Sigmoid colon (tissue), 7 donors: ENCODE measurements around the gene TMEM61. TPM values are rescaled to one million over a fixed set of nuclear protein-coding genes. Genes with fewer than 3 reads are reported as not detected.

ENCODE experiments used
- DNase-seq: peaks from one replicate; pipeline ENCODE4 v3.0.0-alpha.2; 2019
- H3K27ac ChIP-seq, 4 donors: fragments of 200-600 bp; sonication (generic); one replicate each; pipeline ENCODE4 v1.5.1; 2016 to 2019; ENCODE audit warnings: mild to moderate bottlenecking in 1 of 4
- H3K27me3 ChIP-seq, 3 donors: fragments of 200-600 bp; sonication (generic); one replicate each; pipeline ENCODE4 v1.5.1; 2019; ENCODE audit warnings: mild to moderate bottlenecking in 1 of 3
- H3K36me3 ChIP-seq, 4 donors: fragments of 200-600 bp; sonication (generic); one replicate each; pipeline ENCODE4 v1.5.1; 2016 to 2019
- H3K4me1 ChIP-seq, 4 donors: fragments of 200-600 bp; sonication (generic); one replicate each; pipeline ENCODE4 v1.5.1; 2017 to 2019
- H3K4me3 ChIP-seq, 4 donors: fragments of 200-600 bp; sonication (generic); one replicate each; pipeline ENCODE4 v1.5.1; 2017 to 2019; ENCODE audit warnings: mild to moderate bottlenecking in 2 of 4, moderate library complexity in 1 of 4
- H3K9me3 ChIP-seq, 4 donors: fragments of 200-600 bp in 3 of 4; sonication (generic) in 3 of 4; one replicate each; pipeline versions ENCODE4 v1.5.1 to v1.6.1; 2013 to 2019
- EP300 ChIP-seq, 4 donors: sonication (generic); formaldehyde crosslinking; IDR thresholded peaks; one replicate each; pipeline ENCODE4 v1.6.1; 2017; ENCODE audit warnings: antibody characterized with exemption in 4 of 4
- POLR2A ChIP-seq, 2 donors: fragments of 450-650 bp; IDR thresholded peaks; one replicate each; pipeline ENCODE4 v1.6.1; 2016; ENCODE audit warnings: antibody characterized with exemption in 2 of 2, mild to moderate bottlenecking in 2 of 2, moderate library complexity in 2 of 2
- POLR2AphosphoS5 ChIP-seq, 4 donors: sonication (generic); formaldehyde crosslinking; IDR thresholded peaks; one replicate each; pipeline ENCODE4 v1.6.1; 2017; ENCODE audit warnings: antibody characterized with exemption in 4 of 4
- WGBS, 2 donors: extraction: QIAGEN DNeasy Blood & Tissue Kit; methylation state at CpG; one replicate each; pipeline ENCODE4 v1.1.7; 2013; 5-methylcytosine and 5-hydroxymethylcytosine counted together
- intact Hi-C: fragments of 100-400 bp; cut with DNase I; formaldehyde crosslinking; loops from one replicate; pipeline ENCODE4 v1.15.1; 2023
- polyA plus RNA-seq, 3 donors: library from polyadenylated mRNA; stranded (reverse); fragments of 200-250 nt; gene quantifications; one replicate each; pipeline ENCODE4 v1.2.3, GENCODE V29; 2013
- total RNA-seq, 4 donors: library from RNA; depleted of rRNA; stranded (reverse); fragments of >200 nt; gene quantifications; one replicate each; pipeline ENCODE4 v1.1.0, GENCODE V29; 2016
- TF ChIP-seq, protein P1 (sequence below), 4 experiments: fragments of 450-650 bp in 3 of 4; fragments of 200-600 bp in 1 of 4; IDR thresholded peaks; one replicate each; pipeline ENCODE4 v1.5.1; 2016 to 2019; ENCODE audit warnings: antibody characterized with exemption in 4 of 4, mild to moderate bottlenecking in 3 of 4, moderate library complexity in 2 of 4
- donor health status: healthy with polysubstance abuse.
- donor health status: Bipolar disorder and iron deficiency.
- donor health status: healthy.

TMEM61 gene
- total and polyA plus RNA-seq, 7 donors = 0.41 to 15.3 (median 12.6) TPM; not detected in 2

DNA sequence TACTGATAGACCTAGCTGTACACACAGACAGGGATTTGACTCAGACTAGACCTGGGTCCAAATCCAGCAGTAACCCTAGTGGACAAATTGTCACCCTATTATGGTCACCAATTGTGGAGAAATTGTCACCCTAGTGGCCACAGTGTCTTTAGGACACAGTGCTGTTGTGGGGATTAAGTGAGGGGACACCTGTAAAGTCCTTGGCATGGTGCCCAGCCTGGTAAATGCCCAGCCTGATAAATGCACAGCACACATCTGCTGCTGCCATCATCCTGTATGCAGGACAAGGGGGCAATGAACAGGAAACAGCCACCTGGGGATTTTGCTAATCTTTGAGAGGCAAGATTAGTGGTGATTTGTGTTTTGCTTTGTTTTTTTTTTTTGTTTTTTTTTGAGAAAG lies 2.3 kb downstream of the TMEM61 start:
- TF ChIP-seq, protein P1, sequence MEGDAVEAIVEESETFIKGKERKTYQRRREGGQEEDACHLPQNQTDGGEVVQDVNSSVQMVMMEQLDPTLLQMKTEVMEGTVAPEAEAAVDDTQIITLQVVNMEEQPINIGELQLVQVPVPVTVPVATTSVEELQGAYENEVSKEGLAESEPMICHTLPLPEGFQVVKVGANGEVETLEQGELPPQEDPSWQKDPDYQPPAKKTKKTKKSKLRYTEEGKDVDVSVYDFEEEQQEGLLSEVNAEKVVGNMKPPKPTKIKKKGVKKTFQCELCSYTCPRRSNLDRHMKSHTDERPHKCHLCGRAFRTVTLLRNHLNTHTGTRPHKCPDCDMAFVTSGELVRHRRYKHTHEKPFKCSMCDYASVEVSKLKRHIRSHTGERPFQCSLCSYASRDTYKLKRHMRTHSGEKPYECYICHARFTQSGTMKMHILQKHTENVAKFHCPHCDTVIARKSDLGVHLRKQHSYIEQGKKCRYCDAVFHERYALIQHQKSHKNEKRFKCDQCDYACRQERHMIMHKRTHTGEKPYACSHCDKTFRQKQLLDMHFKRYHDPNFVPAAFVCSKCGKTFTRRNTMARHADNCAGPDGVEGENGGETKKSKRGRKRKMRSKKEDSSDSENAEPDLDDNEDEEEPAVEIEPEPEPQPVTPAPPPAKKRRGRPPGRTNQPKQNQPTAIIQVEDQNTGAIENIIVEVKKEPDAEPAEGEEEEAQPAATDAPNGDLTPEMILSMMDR (IDR thresholded peaks at IDR 0.05) = no peak
- TF ChIP-seq POLR2A (IDR thresholded peaks at IDR 0.05) (no peak), POLR2AphosphoS5 (IDR thresholded peaks at IDR 0.05) (no peak), EP300 (IDR thresholded peaks at IDR 0.05) (no peak)
- no peak for DNase-seq

DNA sequence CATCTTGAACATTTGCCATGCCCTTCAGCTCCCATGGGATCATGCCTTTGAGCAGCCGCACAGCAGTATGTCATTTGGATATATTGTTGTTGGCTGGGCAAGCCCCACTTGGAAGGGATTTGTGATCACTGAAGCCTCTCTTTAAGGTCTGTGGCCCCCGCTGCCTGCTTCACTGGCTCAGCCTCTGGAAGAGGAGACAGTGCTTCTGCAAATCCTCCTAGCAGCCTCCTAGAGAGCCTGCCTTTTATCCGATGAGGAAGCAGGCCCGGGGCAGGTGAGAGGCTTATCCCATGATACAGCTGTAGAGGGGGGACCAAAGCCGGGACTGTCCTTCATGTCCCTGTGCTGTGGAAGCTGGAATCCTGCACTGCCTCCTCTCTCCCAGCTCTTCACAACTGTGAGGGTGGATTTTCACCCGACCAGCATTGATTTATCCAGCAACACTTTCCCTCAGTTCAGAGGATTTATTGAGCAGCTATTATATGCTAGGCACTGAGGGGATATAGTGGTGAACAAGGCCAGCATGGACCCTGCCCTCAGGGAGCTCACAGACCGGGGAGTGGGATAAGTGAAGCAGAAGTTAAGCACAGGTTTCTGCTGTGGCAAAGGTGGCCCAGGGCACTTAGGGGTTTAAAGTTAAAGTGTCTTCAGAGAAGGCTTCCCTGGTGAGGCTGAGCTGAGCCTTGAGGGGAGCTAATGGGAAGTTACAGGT lies 3.9 kb downstream of the TMEM61 start:
- peaks cover 0 to 43% (median 23%) of the 10 kb centered on the region in 3 donors for H3K27me3 ChIP-seq
- WGBS, 2 donors = 65 to 74% methylated on average over 7 of the region's 7 CpGs
- no peak overlapping the region for H3K27ac ChIP-seq
- no peak overlapping the region for H3K4me3 ChIP-seq
- TF ChIP-seq EP300 (IDR thresholded peaks at IDR 0.05) (no peak), POLR2A (IDR thresholded peaks at IDR 0.05) (no peak), POLR2AphosphoS5 (IDR thresholded peaks at IDR 0.05) (no peak)
- TF ChIP-seq, protein P1 (IDR thresholded peaks at IDR 0.05) = no peak
- no peaks in the 10 kb centered on the region for H3K9me3 ChIP-seq
- intact Hi-C loops = no loop called here
- H3K4me1 ChIP-seq = peaks cover 0 to 26% (median 20%) of the 10 kb centered on the region in 4 donors
- no peaks in the 10 kb centered on the region for H3K36me3 ChIP-seq
- DNase-seq = no peak

More for the DNA sequence above, 2.3 kb downstream of the TMEM61 start:
- no peak overlapping the region for H3K4me3 ChIP-seq
- H3K27me3 ChIP-seq = peaks cover 0 to 53% (median 26%) of the 10 kb centered on the region in 3 donors
- intact Hi-C loops = no loop called here
- no peaks in the 10 kb centered on the region for H3K36me3 ChIP-seq
- peaks cover 0 to 16% (median 11%) of the 10 kb centered on the region in 4 donors for H3K4me1 ChIP-seq
- H3K9me3 ChIP-seq = no peaks in the 10 kb centered on the region
- H3K27ac ChIP-seq = no peak overlapping the region

DNA sequence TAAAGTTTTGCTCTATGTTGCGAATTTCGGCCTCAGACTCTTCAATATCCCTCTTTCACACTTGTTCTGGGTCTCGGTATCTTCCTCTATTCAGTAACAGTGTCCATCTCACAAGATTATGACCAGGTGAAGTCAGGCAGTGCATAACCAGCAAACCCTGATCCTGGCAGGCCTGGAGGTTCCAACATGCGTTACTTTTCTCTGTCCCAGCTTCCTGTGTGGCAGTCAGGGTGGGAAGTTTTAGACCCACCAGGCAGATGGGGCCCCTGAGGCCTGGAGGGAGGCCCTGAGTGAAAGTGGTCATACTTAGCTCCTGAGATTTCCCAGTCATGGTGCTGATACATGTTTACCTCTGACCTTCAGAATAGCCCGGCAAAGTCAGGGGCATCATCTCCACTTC lies 5.1 kb downstream of the TMEM61 start:
- no peak for DNase-seq
- intact Hi-C loops = no loop called here
- H3K27ac ChIP-seq = no peak overlapping the region
- H3K4me3 ChIP-seq = no peak overlapping the region
- TF ChIP-seq POLR2A (IDR thresholded peaks at IDR 0.05) = no peak
- no peak for TF ChIP-seq EP300 (IDR thresholded peaks at IDR 0.05)
- TF ChIP-seq, protein P1 (IDR thresholded peaks at IDR 0.05) = no peak
- no peak for TF ChIP-seq POLR2AphosphoS5 (IDR thresholded peaks at IDR 0.05)
- H3K36me3 ChIP-seq = no peaks in the 10 kb centered on the region
- H3K9me3 ChIP-seq = no peaks in the 10 kb centered on the region
- peaks cover 0 to 30% (median 10%) of the 10 kb centered on the region in 3 donors for H3K27me3 ChIP-seq
- peaks cover 0 to 31% (median 27%) of the 10 kb centered on the region in 4 donors for H3K4me1 ChIP-seq
- 89 to 92% methylated on average over 5 of the region's 5 CpGs for WGBS, 2 donors

- intact Hi-C loops = no loop called here
- H3K9me3 ChIP-seq = no peaks in the 10 kb centered on the region
- H3K4me3 ChIP-seq = no peak overlapping the region
- H3K27ac ChIP-seq = no peak overlapping the region
- peaks cover 0 to 30% (median 23%) of the 10 kb centered on the region in 4 donors for H3K4me1 ChIP-seq
- TF ChIP-seq POLR2AphosphoS5 (IDR thresholded peaks at IDR 0.05) (no peak), EP300 (IDR thresholded peaks at IDR 0.05) (no peak), POLR2A (IDR thresholded peaks at IDR 0.05) (no peak)
- TF ChIP-seq, protein P1 (IDR thresholded peaks at IDR 0.05) = no peak
- 87 to 88% methylated on average over 15 of the region's 15 CpGs for WGBS, 2 donors
- DNase-seq = no peak
- peaks cover 0 to 25% (median 6%) of the 10 kb centered on the region in 3 donors for H3K27me3 ChIP-seq
- no peaks in the 10 kb centered on the region for H3K36me3 ChIP-seq
Observed at GRCh38 chr1:54986025-54986424, 5.6 kb downstream of the TMEM61 start.
